H9 (cell line): ENCODE results near the gene CACNA1I. TPM values are rescaled to one million over a fixed set of nuclear protein-coding genes. Genes with fewer than 3 reads are reported as not detected.

Experiments used
- DNase-seq: peaks from one replicate; pipeline ENCODE4 v3.0.0-alpha.2; 2017
- H2AFZ ChIP-seq: one replicate; pipeline ENCODE4 v1.6.1; 2013; ENCODE audit warnings: mild to moderate bottlenecking, low read length, control low read depth, moderate library complexity
- H2AK5ac ChIP-seq: 2 replicates; pipeline ENCODE4 v1.6.1; 2013; ENCODE audit warnings: low read length, control low read depth, mixed read lengths; ENCODE audit not compliant: insufficient read length
- H2BK120ac ChIP-seq: one replicate; pipeline ENCODE4 v1.6.1; 2013; ENCODE audit warnings: low read depth, mild to moderate bottlenecking, low read length, control low read depth, inconsistent platforms; ENCODE audit not compliant: poor library complexity, severe bottlenecking
- H2BK12ac ChIP-seq: 2 replicates; pipeline ENCODE4 v1.6.1; 2013; ENCODE audit warnings: low read length, control low read depth, mixed read lengths, low read depth; ENCODE audit not compliant: insufficient read length
- H2BK15ac ChIP-seq: 2 replicates; pipeline ENCODE4 v1.6.1; 2013; ENCODE audit warnings: low read depth, low read length, control low read depth
- H2BK20ac ChIP-seq: one replicate; pipeline ENCODE4 v1.6.1; 2013; ENCODE audit warnings: low read depth, mild to moderate bottlenecking, low read length, control low read depth, inconsistent platforms; ENCODE audit not compliant: poor library complexity, severe bottlenecking
- H2BK5ac ChIP-seq: 2 replicates; pipeline ENCODE4 v1.6.1; 2013; ENCODE audit warnings: low read length, control low read depth, mixed read lengths; ENCODE audit not compliant: insufficient read length
- H3K14ac ChIP-seq: 2 replicates; pipeline ENCODE4 v1.6.1; 2013; ENCODE audit warnings: low read length, control low read depth; ENCODE audit not compliant: insufficient read depth
- H3K18ac ChIP-seq: 2 replicates; pipeline ENCODE4 v1.6.1; 2013; ENCODE audit warnings: low read depth, mild to moderate bottlenecking, mixed read lengths, low read length, control low read depth; ENCODE audit not compliant: insufficient read length
- H3K23ac ChIP-seq: 2 replicates; pipeline ENCODE4 v1.6.1; 2013; ENCODE audit warnings: low read length, control low read depth, mixed read lengths, low read depth; ENCODE audit not compliant: insufficient read length
- H3K23me2 ChIP-seq: 2 replicates; pipeline ENCODE4 v1.6.1; 2013; ENCODE audit warnings: low read depth, mild to moderate bottlenecking, mixed read lengths, low read length, control low read depth; ENCODE audit not compliant: insufficient read length, poor library complexity, severe bottlenecking
- H3K27ac ChIP-seq: 2 replicates; pipeline ENCODE4 v1.5.1; 2013; ENCODE audit warnings: low read length, control low read depth, mixed read lengths, low read depth; ENCODE audit not compliant: insufficient read length
- H3K27me3 ChIP-seq: 2 replicates; pipeline ENCODE4 v1.6.1; 2013; ENCODE audit warnings: low read length, control low read depth, inconsistent platforms; ENCODE audit not compliant: insufficient read depth
- H3K4ac ChIP-seq: 2 replicates; pipeline ENCODE4 v1.6.1; 2013; ENCODE audit warnings: low read depth, mild to moderate bottlenecking, control low read depth, inconsistent platforms, low read length, moderate library complexity
- H3K4me1 ChIP-seq: 2 replicates; pipeline ENCODE4 v1.6.1; 2013; ENCODE audit warnings: low read length, control low read depth, inconsistent platforms; ENCODE audit not compliant: insufficient read depth
- H3K4me2 ChIP-seq: 2 replicates; pipeline ENCODE4 v1.6.1; 2013; ENCODE audit warnings: low read length, control low read depth, mixed read lengths; ENCODE audit not compliant: insufficient read length, insufficient read depth
- H3K56ac ChIP-seq: 2 replicates; pipeline ENCODE4 v1.6.1; 2013; ENCODE audit warnings: low read depth, mild to moderate bottlenecking, mixed read lengths, low read length, control low read depth; ENCODE audit not compliant: insufficient read length
- H3K79me1 ChIP-seq: 2 replicates; pipeline ENCODE4 v1.6.1; 2013; ENCODE audit warnings: low read depth, mild to moderate bottlenecking, moderate library complexity, low read length, control low read depth, inconsistent platforms; ENCODE audit not compliant: insufficient read depth, poor library complexity, severe bottlenecking
- H3K79me2 ChIP-seq: 2 replicates; pipeline ENCODE4 v1.6.1; 2013; ENCODE audit warnings: low read length, control low read depth, inconsistent platforms; ENCODE audit not compliant: insufficient read depth
- H3K9ac ChIP-seq: 2 replicates; pipeline ENCODE4 v1.6.1; 2013; ENCODE audit warnings: low read length, control low read depth, mixed read lengths; ENCODE audit not compliant: insufficient read length; ENCODE audit errors: extremely low read depth
- H3K9me3 ChIP-seq: one replicate; pipeline ENCODE4 v1.6.1; 2013; ENCODE audit warnings: low read depth, low read length, inconsistent platforms; ENCODE audit not compliant: control insufficient read depth
- H3T11ph ChIP-seq: one replicate; pipeline ENCODE4 v1.6.1; 2013; ENCODE audit warnings: mild to moderate bottlenecking, low read length, control low read depth, inconsistent platforms
- H4K20me1 ChIP-seq: one replicate; pipeline ENCODE4 v1.6.1; 2013; ENCODE audit not compliant: control insufficient read depth, insufficient read length, insufficient read depth
- H4K5ac ChIP-seq: 2 replicates; pipeline ENCODE4 v1.6.1; 2013; ENCODE audit warnings: low read depth, mild to moderate bottlenecking, mixed read lengths, low read length, control low read depth; ENCODE audit not compliant: insufficient read length
- H4K8ac ChIP-seq: replicated peaks from 2 replicates; pipeline ENCODE4 v1.6.1; 2013; ENCODE audit warnings: low read length, control low read depth, mixed read lengths, low read depth; ENCODE audit not compliant: insufficient read length
- H4K91ac ChIP-seq: 2 replicates; pipeline ENCODE4 v1.6.1; 2013; ENCODE audit warnings: low read depth, mild to moderate bottlenecking, moderate library complexity, mixed read lengths, low read length, control low read depth; ENCODE audit not compliant: insufficient read length
- H3K27ac Mint-ChIP-seq, 3 experiments: 2 replicates in 2 of 3; 3 replicates in 1 of 3; pipeline ENCODE4 v1.8.0; 2020 to 2021; ENCODE audit warnings: mixed read lengths in 3 of 3, mild to moderate bottlenecking in 1 of 3, moderate library complexity in 1 of 3
- H3K27me3 Mint-ChIP-seq: 2 replicates; pipeline ENCODE4 v1.8.0; 2021; ENCODE audit warnings: low read depth, mild to moderate bottlenecking, moderate library complexity, mixed read lengths
- H3K36me3 Mint-ChIP-seq, 3 experiments: 2 replicates in 2 of 3; 3 replicates in 1 of 3; pipeline ENCODE4 v1.8.0; 2020 to 2021; ENCODE audit warnings: low read depth in 3 of 3, mixed read lengths in 3 of 3; ENCODE audit not compliant: insufficient read depth in 1 of 3
- H3K4me1 Mint-ChIP-seq, 2 experiments: 2 replicates each; pipeline ENCODE4 v1.8.0; 2020; ENCODE audit warnings: mixed read lengths in 2 of 2
- H3K4me3 Mint-ChIP-seq, 2 experiments: 2 replicates in 1 of 2; 3 replicates in 1 of 2; pipeline ENCODE4 v1.8.0; 2020 to 2021; ENCODE audit warnings: mild to moderate bottlenecking in 2 of 2, mixed read lengths in 2 of 2, moderate library complexity in 1 of 2
- H3K9me3 Mint-ChIP-seq, 2 experiments: 2 replicates in 1 of 2; 3 replicates in 1 of 2; pipeline ENCODE4 v1.8.0; 2020; ENCODE audit warnings: mild to moderate bottlenecking in 2 of 2, mixed read lengths in 2 of 2, moderate library complexity in 1 of 2
- CTCF ChIP-seq: fragments of 200-600 bp; sonication (generic); conservative IDR thresholded peaks from 3 replicates; pipeline ENCODE4 v1.8.0; 2021; ENCODE audit warnings: antibody characterized with exemption, mild to moderate bottlenecking
- WGBS: extraction: QIAGEN DNeasy Blood & Tissue Kit; methylation state at CpG from one replicate; pipeline ENCODE4 v1.1.7; 2013; ENCODE audit warnings: missing lambda C conversion rate, low lambda C conversion rate, mixed read lengths; ENCODE audit not compliant: insufficient read length; ENCODE audit errors: extremely low coverage; 5-methylcytosine and 5-hydroxymethylcytosine counted together
- total RNA-seq: library from RNA; stranded (reverse); gene quantifications from 2 replicates; pipeline ENCODE4 v1.2.1, GENCODE V29; 2021

The CACNA1I gene
- total RNA-seq, 1 experiment from 2014 or later, result 0.50 TPM

GRCh38 chr22:39722032-39722325 lies 151.4 kb downstream of the CACNA1I start:
- Histone ChIP-seq H3K79me2 (no peaks in the 10 kb centered on the region), H2BK120ac (no peak overlapping the region), H3K27ac (no peak overlapping the region), H3K23me2 (no peaks in the 10 kb centered on the region), H4K5ac (no peak overlapping the region), H3T11ph (no peak overlapping the region), H3K9me3 (no peaks in the 10 kb centered on the region), H2AFZ (no peak overlapping the region), H3K79me1 (no peaks in the 10 kb centered on the region), H3K14ac (no peak overlapping the region; the same call in 1 of the 2 replicates), H3K23ac (no peak overlapping the region), H2AK5ac (no peak overlapping the region), H4K8ac (no peak overlapping the region), H4K20me1 (no peaks in the 10 kb centered on the region), H3K9ac (no peak overlapping the region), H3K4ac (no peak overlapping the region), H3K27me3 (no peaks in the 10 kb centered on the region), H3K4me1 (no peaks in the 10 kb centered on the region), H2BK5ac (no peak overlapping the region), H2BK20ac (no peak overlapping the region), H3K56ac (no peak overlapping the region), H3K18ac (no peak overlapping the region), H2BK12ac (no peak overlapping the region), H4K91ac (no peak overlapping the region), H3K4me2 (no peak overlapping the region), H2BK15ac (no peak overlapping the region)
- no peak overlapping the region for H3K27ac Mint-ChIP-seq
- TF ChIP-seq CTCF, result no peak
- H3K4me3 Mint-ChIP-seq, result no peak overlapping the region
- WGBS, result no CpG with 5 or more reads among the region's 6 CpGs
- peaks cover 13 to 19% of the 10 kb centered on the region in 2 experiments for H3K4me1 Mint-ChIP-seq
- H3K36me3 Mint-ChIP-seq, result no peaks in the 10 kb centered on the region
- no peaks in the 10 kb centered on the region for H3K9me3 Mint-ChIP-seq
- H3K27me3 Mint-ChIP-seq, result peaks cover 15% of the 10 kb centered on the region
- no peak for DNase-seq
